ENCODE measurements around the gene PREX1.
A peak's percentile ranks its signal among the peaks of the same experiment; 100 is the strongest.
"Not testable (repeated sequence)": the region's sequence is repeated elsewhere in the genome, so short reads cannot be mapped to it uniquely, and the experiment has no call there.

Gene PREX1

GRCh38 chr20:48815537-48815936 is 12.3 kb downstream of the PREX1 start:
- Histone ChIP-seq H3K4me3 (no peak overlapping the region), H3K9me3 (replicated peaks in 1 of 11) (no peaks in the 10 kb centered on the region), H3K9ac (no peak overlapping the region), H3K4me2 (peak overlapping the region in 10 of 11 experiments; percentile 2 to 82 (median 18); a peak in 10 of 22 replicates), H3K27ac (no peak overlapping the region), H3K36me3 (peaks cover 0 to 70% (median 0%) of the 10 kb centered on the region in 11 experiments; a peak in 5 of 22 replicates), H4K20me1 (peaks cover 0 to 100% (median 6%) of the 10 kb centered on the region in 11 experiments; a peak in 12 of 22 replicates), H3K27me3 (no peaks in the 10 kb centered on the region), H3K4me1 (peaks cover 41 to 90% (median 63%) of the 10 kb centered on the region in 10 experiments)
- TF ChIP-seq Cebpa-rat (IDR thresholded peaks at IDR 0.05): no peak

GRCh38 chr20:48814633-48815032 is 13.2 kb downstream of the PREX1 start:
- no peak overlapping the region for H3K9ac ChIP-seq
- no peaks in the 10 kb centered on the region for H3K9me3 ChIP-seq (replicated peaks in 1 of 11)
- no peak overlapping the region for H3K27ac ChIP-seq
- H3K4me3 ChIP-seq: no peak overlapping the region
- peaks cover 0 to 100% (median 6%) of the 10 kb centered on the region in 11 experiments; a peak in 12 of 22 replicates for H4K20me1 ChIP-seq
- peak overlapping the region in 1 of 11 experiments; percentile 36; a peak in 1 of 22 replicates for H3K4me2 ChIP-seq
- H3K36me3 ChIP-seq: peaks cover 0 to 61% (median 0%) of the 10 kb centered on the region in 11 experiments; a peak in 5 of 22 replicates
- TF ChIP-seq Cebpa-rat (IDR thresholded peaks at IDR 0.05): no peak
- H3K4me1 ChIP-seq: peaks cover 41 to 90% (median 62%) of the 10 kb centered on the region in 10 experiments
- no peaks in the 10 kb centered on the region for H3K27me3 ChIP-seq

DNA sequence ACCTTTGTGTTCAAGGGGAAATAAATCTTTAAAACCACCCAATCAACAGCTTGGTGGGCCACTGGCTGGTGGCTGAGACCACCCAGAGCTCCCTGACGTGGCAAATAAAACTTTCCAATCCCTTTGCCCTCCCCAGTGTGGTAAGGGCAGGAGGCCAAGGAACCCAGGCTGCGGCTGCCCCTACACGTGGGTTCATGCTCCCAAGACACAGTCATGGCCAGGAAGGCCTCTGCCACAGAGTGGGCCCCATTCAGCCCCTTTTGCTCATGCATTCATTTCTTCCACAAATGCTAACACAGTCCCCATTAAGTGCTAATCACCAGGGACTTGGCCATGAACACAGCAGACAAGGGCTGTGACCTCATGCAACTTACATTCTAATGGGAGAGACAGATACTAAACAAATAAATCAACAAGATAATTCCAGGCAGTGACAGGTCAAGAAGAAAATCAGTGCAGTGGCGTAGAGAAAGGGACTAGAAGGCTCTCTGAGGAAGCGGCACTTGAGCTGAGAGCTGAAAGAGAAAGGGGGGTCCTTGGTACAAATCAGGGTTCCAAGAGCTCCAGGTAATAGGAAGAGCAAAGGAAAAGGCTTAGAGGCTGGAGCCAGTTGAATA is 13.8 kb downstream of the PREX1 start:
- TF ChIP-seq Cebpa-rat (IDR thresholded peaks at IDR 0.05): no peak
- peaks cover 0 to 55% (median 0%) of the 10 kb centered on the region in 11 experiments; a peak in 5 of 22 replicates for H3K36me3 ChIP-seq
- H3K4me1 ChIP-seq: peaks cover 41 to 90% (median 62%) of the 10 kb centered on the region in 10 experiments
- H3K4me3 ChIP-seq: no peak overlapping the region
- H3K27me3 ChIP-seq: no peaks in the 10 kb centered on the region
- no peak overlapping the region for H3K27ac ChIP-seq
- H3K9ac ChIP-seq: no peak overlapping the region
- H3K9me3 ChIP-seq (replicated peaks in 1 of 11): no peaks in the 10 kb centered on the region
- H4K20me1 ChIP-seq: peaks cover 0 to 100% (median 6%) of the 10 kb centered on the region in 11 experiments; a peak in 12 of 22 replicates
- peak overlapping the region in 5 of 11 experiments; percentile 3 to 36 (median 19); a peak in 6 of 22 replicates for H3K4me2 ChIP-seq

GRCh38 chr20:48813446-48813747 is 14.4 kb downstream of the PREX1 start:
- peaks cover 38 to 90% (median 60%) of the 10 kb centered on the region in 10 experiments for H3K4me1 ChIP-seq
- peaks cover 0 to 57% (median 0%) of the 10 kb centered on the region in 11 experiments; a peak in 4 of 22 replicates for H3K36me3 ChIP-seq
- peaks cover 0 to under 1% (median 0%) of the 10 kb centered on the region in 11 experiments; a peak in 2 of 22 replicates for H3K9me3 ChIP-seq (replicated peaks in 1 of 11)
- no peaks in the 10 kb centered on the region for H3K27me3 ChIP-seq
- no peak overlapping the region for H3K4me3 ChIP-seq
- H3K4me2 ChIP-seq: peak overlapping the region in 2 of 11 experiments; percentile 3 to 19; a peak in 2 of 22 replicates
- H3K9ac ChIP-seq: no peak overlapping the region
- H3K27ac ChIP-seq: no peak overlapping the region
- peaks cover 0 to 100% (median 11%) of the 10 kb centered on the region in 11 experiments; a peak in 12 of 22 replicates for H4K20me1 ChIP-seq
- no peak for TF ChIP-seq Cebpa-rat (IDR thresholded peaks at IDR 0.05)

DNA sequence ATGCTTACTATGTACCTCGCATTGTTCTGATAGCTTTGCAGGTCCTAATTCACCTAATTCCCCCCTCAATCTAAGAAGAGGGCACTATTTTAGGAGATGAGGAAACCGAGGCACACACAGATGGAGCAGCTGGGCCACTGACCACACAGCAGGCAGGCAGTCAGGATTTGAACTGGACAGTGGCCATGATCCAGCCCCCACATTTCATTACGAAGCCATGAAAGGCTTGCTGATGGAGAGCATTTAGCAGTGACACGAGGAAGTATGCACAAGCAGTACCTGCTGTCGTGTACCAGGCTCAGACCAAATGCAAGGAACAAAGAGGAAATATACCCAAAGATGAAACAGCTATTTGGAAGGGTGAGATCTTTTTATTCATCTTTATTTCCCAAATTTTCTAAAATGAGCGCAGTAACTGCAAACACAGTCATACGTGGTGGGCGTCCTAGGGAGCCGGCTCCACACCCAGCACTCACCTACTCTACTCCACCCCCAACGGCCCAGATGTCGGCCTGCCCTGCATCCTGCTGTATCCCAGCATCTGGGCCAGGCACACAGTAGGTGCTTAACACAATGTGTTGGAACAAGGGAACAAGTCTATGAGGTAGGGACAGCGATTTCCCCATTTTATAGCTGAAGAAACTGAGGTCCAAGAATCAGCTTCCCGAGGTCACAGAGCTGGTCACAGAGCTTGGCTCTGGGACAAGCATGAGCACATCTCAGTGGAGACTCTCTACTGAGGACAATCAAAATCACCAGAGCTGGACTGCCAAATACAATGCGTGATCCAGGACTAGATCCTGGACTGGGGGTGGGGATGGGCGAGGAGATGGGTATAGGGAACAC is 15.0 kb downstream of the PREX1 start:
- peaks cover 0 to 100% (median 13%) of the 10 kb centered on the region in 11 experiments; a peak in 12 of 22 replicates for H4K20me1 ChIP-seq
- peaks cover 0 to 6% (median 2%) of the 10 kb centered on the region in 11 experiments; a peak in 12 of 22 replicates for H3K9me3 ChIP-seq (replicated peaks in 1 of 11)
- H3K4me3 ChIP-seq: no peak overlapping the region
- no peak for TF ChIP-seq Cebpa-rat (IDR thresholded peaks at IDR 0.05)
- no peak overlapping the region for H3K27ac ChIP-seq
- H3K36me3 ChIP-seq: peaks cover 0 to 59% (median 0%) of the 10 kb centered on the region in 11 experiments; a peak in 5 of 22 replicates
- no peak overlapping the region for H3K9ac ChIP-seq
- H3K27me3 ChIP-seq: no peaks in the 10 kb centered on the region
- peaks cover 32 to 90% (median 54%) of the 10 kb centered on the region in 10 experiments for H3K4me1 ChIP-seq
- H3K4me2 ChIP-seq: peak overlapping the region in 3 of 11 experiments; percentile 10 to 34 (median 19); a peak in 1 of 22 replicates

DNA sequence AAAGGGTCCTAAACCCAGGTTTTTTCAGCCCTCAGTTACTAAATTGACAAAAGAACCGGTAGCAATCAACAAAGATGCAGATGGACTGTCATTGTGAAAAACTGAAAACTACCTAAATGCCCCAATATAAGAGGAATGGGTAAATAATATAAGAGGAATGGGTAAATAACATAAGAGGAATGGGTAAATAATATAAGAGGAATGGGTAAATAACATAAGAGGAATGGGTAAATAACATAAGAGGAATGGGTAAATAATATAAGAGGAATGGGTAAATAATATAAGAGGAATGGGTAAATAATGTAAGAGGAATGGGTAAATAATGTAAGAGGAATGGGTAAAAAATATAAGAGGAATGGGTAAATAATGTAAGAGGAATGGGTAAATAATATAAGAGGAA is 15.7 kb downstream of the PREX1 start:
- H3K4me1 ChIP-seq: peaks cover 25 to 84% (median 47%) of the 10 kb centered on the region in 10 experiments
- peaks cover 2 to 14% (median 9%) of the 10 kb centered on the region in 11 experiments; a peak in 21 of 22 replicates for H3K9me3 ChIP-seq (replicated peaks in 1 of 11)
- not testable (repeated sequence) for H3K27me3 ChIP-seq, H3K27ac ChIP-seq, H3K4me2 ChIP-seq, H3K4me3 ChIP-seq, H3K9ac ChIP-seq
- H3K36me3 ChIP-seq: peaks cover 0 to 60% (median 0%) of the 10 kb centered on the region in 11 experiments; a peak in 6 of 22 replicates
- peaks cover 0 to 100% (median 13%) of the 10 kb centered on the region in 11 experiments; a peak in 12 of 22 replicates for H4K20me1 ChIP-seq

- Histone ChIP-seq H4K20me1 (peaks cover 0 to 100% (median 7%) of the 10 kb centered on the region in 11 experiments; a peak in 11 of 22 replicates), H3K4me3 (no peak overlapping the region), H3K27me3 (no peaks in the 10 kb centered on the region), H3K9me3 (replicated peaks in 1 of 11) (peaks cover 10 to 22% (median 17%) of the 10 kb centered on the region in 11 experiments), H3K36me3 (peaks cover 0 to 63% (median 0%) of the 10 kb centered on the region in 11 experiments; a peak in 9 of 22 replicates), H3K4me2 (peak overlapping the region; percentile 62 to 92 (median 76)), H3K9ac (peak overlapping the region in 3 of 11 experiments; percentile 4 to 10 (median 6); a peak in 3 of 22 replicates), H3K27ac (peak overlapping the region in 6 of 11 experiments; percentile 5 to 57 (median 34); a peak in 10 of 22 replicates), H3K4me1 (peaks cover 13 to 73% (median 35%) of the 10 kb centered on the region in 10 experiments)
- TF ChIP-seq Cebpa-rat (IDR thresholded peaks at IDR 0.05): no peak
Measured at GRCh38 chr20:48809673-48810072, 18.1 kb downstream of the PREX1 start.

DNA sequence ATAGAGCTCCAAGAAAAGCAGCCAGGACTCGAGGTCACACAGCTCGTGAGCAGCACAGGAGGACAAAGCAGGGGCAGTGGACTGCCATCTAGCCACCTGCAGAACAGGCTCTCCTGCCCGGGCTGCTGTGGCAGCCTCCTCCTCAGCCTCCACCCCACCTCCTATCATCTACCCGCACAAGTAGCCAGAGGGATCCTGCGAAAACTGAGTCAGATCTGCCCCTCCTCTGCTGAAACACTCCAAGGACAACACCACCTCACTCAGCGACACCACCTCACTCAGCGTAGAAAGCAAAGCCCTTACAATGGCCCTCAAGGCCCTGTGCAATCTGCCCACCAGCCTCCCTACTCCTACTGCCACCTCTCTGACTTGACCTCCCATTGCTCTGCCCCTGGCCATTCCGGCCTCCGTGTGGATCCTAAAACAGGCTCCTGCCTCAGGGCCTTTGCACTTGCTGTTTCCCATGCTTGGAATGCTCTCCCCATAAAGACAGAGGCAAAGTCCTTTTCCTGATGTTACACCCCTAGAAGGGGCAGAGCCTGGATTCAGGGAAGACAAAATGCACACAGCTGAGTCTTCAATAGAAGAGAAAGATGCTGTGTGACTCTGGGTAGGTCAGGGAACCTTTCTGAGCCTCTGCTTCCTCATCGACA is 19.3 kb downstream of the PREX1 start:
- H3K9ac ChIP-seq: no peak overlapping the region
- H3K36me3 ChIP-seq: peaks cover 0 to 65% (median 0%) of the 10 kb centered on the region in 11 experiments; a peak in 10 of 22 replicates

More for the DNA sequence above, 19.3 kb downstream of the PREX1 start:
- TF ChIP-seq Cebpa-rat (IDR thresholded peaks at IDR 0.05): no peak
- Histone ChIP-seq H3K9me3 (replicated peaks in 1 of 11) (peaks cover 10 to 22% (median 17%) of the 10 kb centered on the region in 11 experiments), H4K20me1 (peaks cover 0 to 100% (median 7%) of the 10 kb centered on the region in 11 experiments; a peak in 11 of 22 replicates), H3K27me3 (no peaks in the 10 kb centered on the region), H3K4me3 (no peak overlapping the region), H3K4me1 (peaks cover 14 to 65% (median 37%) of the 10 kb centered on the region in 10 experiments), H3K27ac (no peak overlapping the region), H3K4me2 (peak overlapping the region in 5 of 11 experiments; percentile 65 to 92 (median 80); a peak in 7 of 22 replicates)
